Stimulated activated CD8-positive, alpha-beta memory T cell treated with anti-CD3 and anti-CD28 coated beads, Interleukin-15, amount 100 ng/mL, for 1 hour (primary cell): Measurements from ENCODE around the gene COX7A2.

Source experiments
- DNase-seq: peaks from one replicate; pipeline ENCODE4 v3.0.0-alpha.2; 2020; ENCODE audit warnings: low read depth

The COX7A2 gene

DNA sequence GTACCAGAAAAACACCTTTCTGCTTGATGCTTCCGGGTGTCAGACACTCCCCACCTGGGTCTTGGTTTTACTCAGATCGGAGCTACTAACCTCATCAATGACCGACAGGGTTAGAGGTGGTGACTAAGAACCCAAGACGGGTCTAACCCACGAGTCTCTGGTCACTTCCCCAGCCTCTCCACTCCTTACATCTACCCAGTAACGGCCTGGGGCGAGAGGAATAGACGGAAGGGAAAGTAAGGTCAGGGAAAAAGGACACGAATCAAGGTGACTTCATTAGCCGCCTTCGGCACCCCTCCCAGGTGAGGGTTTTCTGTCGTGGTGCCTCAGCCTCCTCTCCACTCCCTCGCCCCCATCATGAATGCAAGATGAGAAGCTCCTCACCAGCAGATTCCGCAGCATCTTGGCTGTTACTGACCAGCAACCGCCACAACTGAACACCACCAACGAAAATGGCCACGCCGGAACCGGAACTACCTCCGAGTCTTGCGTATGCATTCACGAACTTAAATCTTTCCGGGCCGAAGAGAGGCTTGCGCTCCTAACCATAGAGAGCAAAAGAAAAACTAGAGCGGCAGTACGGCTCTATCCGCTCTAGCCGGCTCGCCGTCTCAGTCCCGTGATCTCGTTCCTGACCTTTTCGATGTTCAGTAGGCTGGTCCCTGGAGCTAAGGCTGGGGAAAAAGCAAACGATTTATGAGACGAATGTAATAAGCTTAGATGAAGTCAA is at the start of gene COX7A2:
Gene COX7A2, minus strand, starts transcription at position 469 of the 730 bp plus-strand sequence. Its CDS starts 67 bp downstream, at position 402.
- peak; percentile 75 for DNase-seq

- no peak for DNase-seq
Observed at GRCh38 chr6:75292555-75292954, 49.0 kb upstream of the COX7A2 start.

DNA sequence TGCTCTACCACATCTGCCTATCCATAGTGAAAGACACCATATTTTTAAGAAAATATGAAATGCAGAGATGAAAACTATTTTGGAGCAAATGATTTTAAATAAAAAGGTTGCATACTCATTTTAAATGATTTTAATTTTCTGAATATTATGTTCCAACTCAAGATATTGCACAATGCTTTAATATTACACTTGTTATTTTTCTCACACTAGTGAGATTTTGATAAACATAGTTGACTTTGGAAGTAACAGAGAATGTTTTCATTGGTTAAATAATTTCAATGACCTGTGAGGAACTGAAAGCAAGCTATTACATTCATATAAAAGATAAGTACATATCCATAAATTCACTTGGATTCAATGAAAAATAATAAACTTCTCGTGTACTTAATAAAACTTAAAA is 48.1 kb upstream of the COX7A2 start:
- no peak for DNase-seq

DNA sequence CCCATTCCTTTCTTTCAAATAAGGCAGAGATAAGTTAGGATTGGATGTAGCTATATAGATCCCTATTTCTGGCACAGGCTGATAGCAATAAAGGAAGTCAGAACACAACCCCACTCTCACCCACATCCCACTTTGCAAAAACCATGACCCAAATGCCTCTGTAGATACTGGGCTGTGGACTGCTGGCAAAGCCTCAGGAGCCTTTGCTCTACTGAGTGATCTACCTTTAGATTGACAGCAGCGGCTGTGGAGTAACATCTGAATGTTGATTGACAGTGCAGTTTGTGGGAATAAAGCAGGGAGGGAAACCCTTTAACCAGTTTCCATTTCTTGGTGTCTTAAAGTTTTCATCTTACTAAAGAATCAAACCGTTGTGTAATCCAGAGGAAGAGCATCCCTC is 47.7 kb upstream of the COX7A2 start:
- DNase-seq = no peak

DNA sequence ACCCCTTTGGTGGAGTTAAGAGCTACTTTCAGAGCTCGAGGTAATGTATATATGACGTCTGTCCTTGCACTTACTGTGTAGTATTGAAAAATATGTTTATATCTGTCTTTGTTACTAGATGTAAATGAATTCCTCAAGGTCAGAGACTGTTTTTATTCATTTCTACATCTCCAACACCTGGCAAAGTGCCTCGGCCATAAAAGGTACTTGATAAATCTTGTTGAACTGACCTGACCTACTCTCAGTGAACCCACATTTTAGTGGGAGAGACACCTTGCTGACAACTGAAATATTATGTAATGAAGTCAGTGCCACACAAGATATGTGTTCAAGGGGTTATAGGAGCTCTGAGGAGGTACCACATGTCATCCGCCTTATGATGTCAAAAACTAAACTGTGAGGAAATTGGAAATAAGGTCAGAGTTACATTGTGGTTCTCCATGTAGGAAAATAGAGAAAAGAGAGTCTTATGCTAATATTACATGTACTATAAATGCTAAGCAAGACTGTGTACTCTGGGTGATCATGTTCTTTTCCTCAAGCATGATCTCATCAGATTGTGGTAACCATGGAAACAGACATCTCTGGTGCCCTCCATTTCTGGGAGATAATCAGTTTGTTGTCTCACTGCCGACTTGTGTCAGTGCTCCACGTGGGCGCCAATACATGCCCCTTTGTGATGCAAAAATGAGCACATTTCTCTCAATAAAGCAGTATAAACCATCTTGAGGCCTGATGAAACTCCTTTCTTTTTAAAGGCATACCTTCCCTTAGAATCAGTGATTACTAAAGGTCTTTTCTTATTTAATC is 46.7 kb upstream of the COX7A2 start:
- no peak for DNase-seq

DNA sequence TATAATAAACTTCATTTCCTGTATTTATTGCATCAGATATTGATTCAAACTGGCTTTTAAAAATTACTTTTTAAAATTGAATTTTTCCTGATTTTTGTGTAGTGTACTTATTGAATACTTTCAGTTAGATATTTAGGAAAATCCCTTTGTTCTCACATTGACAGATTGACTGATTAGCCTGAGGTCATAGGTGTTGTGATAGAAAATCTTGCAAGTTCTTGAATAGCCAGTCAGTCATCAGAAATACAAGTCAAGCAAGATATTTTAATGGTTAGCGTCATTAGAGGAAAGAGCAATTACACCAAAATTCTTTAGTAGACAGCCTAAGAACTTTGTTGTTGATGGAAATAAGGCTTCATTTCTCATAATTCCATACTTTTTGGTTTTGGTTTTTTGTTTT is 44.4 kb upstream of the COX7A2 start:
- DNase-seq = no peak

- no peak for DNase-seq
Observed at GRCh38 chr6:75287424-75287823, 43.8 kb upstream of the COX7A2 start.

DNA sequence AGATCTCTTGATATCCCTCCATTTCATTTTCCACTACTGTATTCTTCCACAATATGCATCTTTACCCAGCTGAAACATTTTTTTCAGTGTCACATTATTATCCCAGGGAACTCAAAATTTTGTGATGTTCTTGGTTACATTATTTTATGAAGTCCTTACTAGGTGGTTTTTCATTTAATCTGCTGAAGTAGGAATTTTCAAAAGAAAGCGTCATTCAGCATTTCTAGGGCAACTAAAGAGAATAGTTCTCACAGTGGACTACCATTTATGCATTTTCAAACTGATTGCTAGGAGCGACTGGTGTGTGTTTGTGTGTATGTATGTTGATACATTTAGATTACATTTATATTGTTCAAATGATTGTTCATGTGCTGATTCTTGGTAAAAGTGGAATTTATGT is 43.4 kb upstream of the COX7A2 start:
- DNase-seq = no peak

DNA sequence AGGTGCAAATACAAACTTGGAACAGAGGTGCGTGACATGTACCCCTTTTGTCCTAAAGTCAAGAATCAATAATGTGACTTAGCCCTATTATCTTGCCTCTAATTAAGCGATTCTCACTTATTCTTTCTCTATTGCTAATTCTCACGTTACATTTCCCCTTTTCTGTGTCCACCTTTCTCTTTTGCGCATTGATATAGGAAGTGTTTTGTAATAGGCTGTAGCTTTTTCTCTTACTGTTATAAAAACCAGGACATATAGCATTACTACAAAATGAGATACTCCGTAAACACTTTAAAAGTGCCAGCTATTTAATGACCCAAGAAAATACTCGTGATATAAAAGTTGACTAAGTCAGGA is 41.7 kb upstream of the COX7A2 start:
- DNase-seq = no peak

DNA sequence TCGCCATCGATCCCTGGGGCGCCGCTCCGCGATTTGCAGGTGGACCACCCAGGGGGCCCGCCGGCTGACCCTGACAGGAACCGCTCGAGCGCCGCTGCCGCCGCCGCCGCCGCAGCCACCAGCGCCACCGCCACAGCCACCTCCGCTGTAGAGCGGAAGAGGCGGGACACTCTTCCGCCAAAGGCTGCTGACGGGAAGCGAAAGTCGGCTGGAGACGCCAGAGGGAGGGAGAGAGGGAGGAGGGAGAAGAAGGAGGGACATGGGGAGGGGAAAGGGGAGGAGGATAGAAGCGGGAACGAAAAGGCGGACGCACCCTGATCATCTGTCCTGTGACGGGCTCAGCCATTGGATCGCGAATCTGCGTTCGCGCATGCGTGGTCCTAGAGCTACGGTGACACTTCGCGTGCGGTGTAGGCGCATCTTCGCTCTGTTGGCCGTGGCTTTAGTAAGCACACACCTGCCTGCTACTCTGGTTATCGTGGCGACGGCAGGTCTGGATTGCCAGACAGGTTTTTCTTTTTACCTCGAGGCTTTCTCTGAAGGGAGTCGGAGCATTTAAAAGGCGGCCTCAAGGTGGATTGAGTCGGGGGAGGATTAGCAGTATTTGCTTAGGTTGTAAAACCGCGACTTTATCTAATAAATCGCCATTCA is 41.2 kb upstream of the COX7A2 start, which contains the start of gene TMEM30A:
Gene TMEM30A, minus strand, starts transcription at position 161 of the 651 bp plus-strand sequence. Its CDS starts 154 bp downstream, at position 7.
- peak; percentile 90 for DNase-seq

DNA sequence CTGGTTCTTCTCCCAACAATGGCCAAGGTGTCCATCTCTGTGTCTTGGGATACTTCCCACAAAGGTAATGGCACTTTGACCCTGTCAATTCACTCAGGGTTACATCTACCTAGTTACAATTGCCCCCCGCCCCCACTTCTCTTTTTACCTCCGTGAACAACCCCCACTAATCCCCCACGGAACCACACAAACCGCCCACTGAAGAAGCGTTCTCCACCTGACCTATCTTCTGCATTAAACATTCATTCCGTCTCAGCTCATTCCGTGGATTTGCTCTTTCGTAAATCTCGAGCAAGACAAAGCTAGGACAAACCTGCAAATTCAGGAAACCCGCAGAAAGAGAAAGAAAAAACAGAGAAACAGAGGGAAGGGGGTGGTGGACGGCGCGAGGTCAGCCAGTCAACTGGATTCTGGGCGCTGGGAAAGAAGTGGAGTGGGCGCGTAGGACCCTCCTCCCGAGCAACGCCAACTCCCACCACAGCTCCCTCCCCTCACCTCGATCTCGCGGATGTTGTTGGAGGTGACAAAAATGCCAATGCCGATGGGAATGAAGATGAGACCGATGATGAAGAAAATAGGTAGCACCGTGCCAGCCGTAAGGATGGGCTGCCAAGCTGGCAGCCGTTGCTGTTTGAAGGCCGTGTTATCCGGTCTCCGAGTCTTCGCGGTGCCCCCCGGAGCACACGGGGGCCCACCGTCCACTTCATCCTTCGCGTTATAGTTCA is 40.5 kb upstream of the COX7A2 start:
- DNase-seq = no peak

DNA sequence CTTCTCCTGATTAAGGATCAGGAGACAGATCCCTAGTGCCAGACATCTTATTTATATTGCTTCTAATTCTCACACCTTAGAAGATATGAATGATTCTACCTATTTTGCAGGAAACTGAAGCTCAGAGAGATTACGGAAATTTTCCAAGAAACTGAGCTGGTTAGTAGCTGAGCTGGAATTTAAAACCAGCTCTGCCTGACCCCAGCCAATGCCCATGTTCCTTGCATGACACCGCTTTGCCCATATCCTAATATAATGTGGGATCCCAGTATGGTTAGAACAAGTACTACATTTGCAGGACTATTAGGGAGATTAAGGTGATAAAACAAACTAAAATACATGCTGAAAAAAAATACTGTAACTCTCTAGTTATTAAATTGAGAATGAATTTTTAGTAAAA is 39.1 kb upstream of the COX7A2 start:
- no peak for DNase-seq

GRCh38 chr6:75281653-75282052 is 38.1 kb upstream of the COX7A2 start:
- no peak for DNase-seq

- no peak for DNase-seq
Observed at GRCh38 chr6:75280131-75280855, 36.7 kb upstream of the COX7A2 start.

GRCh38 chr6:75279418-75279817 is 35.8 kb upstream of the COX7A2 start:
- no peak for DNase-seq

GRCh38 chr6:75278474-75279077 is 35.0 kb upstream of the COX7A2 start:
- DNase-seq = no peak

- no peak for DNase-seq
Observed at GRCh38 chr6:75275067-75275466, 31.5 kb upstream of the COX7A2 start.

GRCh38 chr6:75273009-75273408 is 29.4 kb upstream of the COX7A2 start:
- DNase-seq = no peak

GRCh38 chr6:75272145-75272840 is 28.7 kb upstream of the COX7A2 start:
- no peak for DNase-seq

DNA sequence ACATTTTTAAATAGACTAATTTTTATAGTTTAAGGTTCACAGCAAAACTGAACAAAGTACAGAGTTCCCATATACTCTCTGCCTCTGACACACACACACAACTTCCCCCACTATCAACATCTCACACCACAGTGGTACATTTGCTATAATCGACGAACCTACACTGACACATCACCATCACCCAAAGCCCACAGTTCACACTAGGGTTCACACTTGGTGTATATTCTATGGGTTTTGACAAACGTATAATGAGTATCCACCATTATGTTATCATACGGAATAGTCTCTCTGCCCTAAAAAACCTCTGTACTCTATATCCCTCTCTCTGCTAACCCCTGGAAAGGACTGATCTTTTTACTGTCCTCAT is 25.4 kb upstream of the COX7A2 start:
- DNase-seq = no peak
